SK-N-SH treated with all-trans-retinoic acid at 6 μM for 48 hours (cell line): ENCODE results near the gene IFRD2.

Source experiments
- CSDC2 ChIP-seq: fragments of 250-450 bp; sonication (Bioruptor Pico); IDR thresholded peaks from 2 replicates; pipeline ENCODE4 v1.5.0; 2020; ENCODE audit warnings: mild to moderate bottlenecking, moderate library complexity
- ESRRG ChIP-seq: fragments of 250-450 bp; sonication (Bioruptor Pico); IDR thresholded peaks from 2 replicates; pipeline ENCODE4 v1.6.1; 2021; ENCODE audit warnings: mild to moderate bottlenecking
- GLIS3 ChIP-seq: fragments of 250-450 bp; sonication (Bioruptor Pico); IDR thresholded peaks from 2 replicates; pipeline ENCODE4 v1.5.0; 2020; ENCODE audit warnings: mild to moderate bottlenecking, moderate library complexity
- PPARA ChIP-seq: fragments of 250-450 bp; sonication (Bioruptor Pico); IDR thresholded peaks from 2 replicates; pipeline ENCODE4 v1.5.0; 2020; ENCODE audit warnings: mild to moderate bottlenecking, borderline replicate concordance
- RARB ChIP-seq: fragments of 250-450 bp; sonication (Bioruptor Pico); IDR thresholded peaks from 2 replicates; pipeline ENCODE4 v1.8.0; 2021; ENCODE audit warnings: mild to moderate bottlenecking, moderate library complexity
- SNAI2 ChIP-seq: fragments of 250-450 bp; sonication (Bioruptor Pico); IDR thresholded peaks from 2 replicates; pipeline ENCODE4 v1.5.0; 2020; ENCODE audit warnings: mild to moderate bottlenecking, moderate library complexity
- TOX ChIP-seq: fragments of 250-450 bp; sonication (Bioruptor Pico); IDR thresholded peaks from 2 replicates; pipeline ENCODE4 v1.8.0; 2021; ENCODE audit warnings: mild to moderate bottlenecking, moderate library complexity, borderline replicate concordance
- ZFP30 ChIP-seq: fragments of 450-650 bp; formaldehyde crosslinking; IDR thresholded peaks from 2 replicates; pipeline ENCODE4 v1.5.0; 2022; ENCODE audit warnings: mild to moderate bottlenecking, moderate library complexity
- ZNF565 ChIP-seq: fragments of 450-650 bp; formaldehyde crosslinking; conservative IDR thresholded peaks from 2 replicates; pipeline ENCODE4 v1.5.0; 2020; ENCODE audit warnings: low read depth, mild to moderate bottlenecking, moderate library complexity
- TF ChIP-seq, protein P1 (sequence below): fragments of 250-450 bp; sonication (Bioruptor Pico); IDR thresholded peaks from 2 replicates; pipeline ENCODE4 v1.8.0; 2021; ENCODE audit warnings: low read depth, mild to moderate bottlenecking, moderate library complexity, borderline replicate concordance
- TF ChIP-seq, protein P2 (sequence below): fragments of 250-450 bp; sonication (Bioruptor Pico); IDR thresholded peaks from 2 replicates; pipeline ENCODE4 v1.5.1; 2021; ENCODE audit warnings: mild to moderate bottlenecking, moderate library complexity
- TF ChIP-seq, protein P3 (sequence below): fragments of 250-450 bp; sonication (Bioruptor Pico); IDR thresholded peaks from 2 replicates; pipeline ENCODE4 v1.8.0; 2020; ENCODE audit warnings: mild to moderate bottlenecking, moderate library complexity, borderline replicate concordance

DNA sequence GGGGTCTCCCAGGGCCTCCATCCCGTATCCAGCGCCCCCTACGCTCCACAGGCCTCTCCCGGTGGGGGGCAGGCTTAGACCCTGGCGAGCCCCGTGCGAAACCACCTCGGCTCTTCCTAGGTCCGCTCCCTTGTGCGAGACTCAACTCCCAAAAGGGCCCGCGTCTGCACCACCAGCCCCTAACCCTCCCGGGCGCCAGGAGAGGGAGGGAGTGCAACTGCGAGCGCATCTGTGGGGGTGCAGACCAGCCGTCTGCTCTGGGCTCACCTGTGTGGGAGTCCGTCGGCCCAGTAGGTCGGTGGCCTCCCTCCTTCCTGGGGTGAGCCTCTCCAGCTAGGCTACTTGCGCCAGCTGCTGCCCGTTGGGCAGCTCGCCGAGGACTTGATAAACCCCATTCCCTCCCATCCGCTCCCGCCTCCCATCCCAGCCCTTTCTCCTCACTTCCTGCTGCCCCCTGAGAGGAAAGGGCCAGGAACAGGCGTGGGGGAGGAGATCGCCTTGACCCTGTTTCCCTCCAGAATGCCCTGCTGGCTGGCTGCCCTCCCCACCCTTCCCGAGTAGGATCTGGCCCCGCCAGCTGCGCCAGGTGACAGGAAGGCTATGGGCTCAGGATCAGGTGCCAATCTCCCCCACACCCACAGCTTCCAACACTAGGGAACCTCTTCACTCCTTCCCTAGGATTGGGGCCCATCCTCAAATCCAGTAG is 30.3 kb upstream of the IFRD2 start, which contains the start of gene HYAL2:
- TF ChIP-seq CSDC2 (CRISPR knock-in tag) (no peak), ESRRG (no peak), GLIS3 (no peak), ZNF565 (CRISPR knock-in tag) (no peak), PPARA (CRISPR knock-in tag) (no peak), TOX (CRISPR knock-in tag) (no peak), RARB (CRISPR knock-in tag) (no peak), ZFP30 (CRISPR knock-in tag) (no peak), SNAI2 (CRISPR knock-in tag) (no peak)
- TF ChIP-seq, protein P1, sequence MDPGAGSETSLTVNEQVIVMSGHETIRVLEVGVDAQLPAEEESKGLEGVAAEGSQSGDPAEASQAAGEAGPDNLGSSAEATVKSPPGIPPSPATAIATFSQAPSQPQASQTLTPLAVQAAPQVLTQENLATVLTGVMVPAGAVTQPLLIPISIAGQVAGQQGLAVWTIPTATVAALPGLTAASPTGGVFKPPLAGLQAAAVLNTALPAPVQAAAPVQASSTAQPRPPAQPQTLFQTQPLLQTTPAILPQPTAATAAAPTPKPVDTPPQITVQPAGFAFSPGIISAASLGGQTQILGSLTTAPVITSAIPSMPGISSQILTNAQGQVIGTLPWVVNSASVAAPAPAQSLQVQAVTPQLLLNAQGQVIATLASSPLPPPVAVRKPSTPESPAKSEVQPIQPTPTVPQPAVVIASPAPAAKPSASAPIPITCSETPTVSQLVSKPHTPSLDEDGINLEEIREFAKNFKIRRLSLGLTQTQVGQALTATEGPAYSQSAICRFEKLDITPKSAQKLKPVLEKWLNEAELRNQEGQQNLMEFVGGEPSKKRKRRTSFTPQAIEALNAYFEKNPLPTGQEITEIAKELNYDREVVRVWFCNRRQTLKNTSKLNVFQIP (CRISPR knock-in tag) = no peak
- TF ChIP-seq, protein P2, sequence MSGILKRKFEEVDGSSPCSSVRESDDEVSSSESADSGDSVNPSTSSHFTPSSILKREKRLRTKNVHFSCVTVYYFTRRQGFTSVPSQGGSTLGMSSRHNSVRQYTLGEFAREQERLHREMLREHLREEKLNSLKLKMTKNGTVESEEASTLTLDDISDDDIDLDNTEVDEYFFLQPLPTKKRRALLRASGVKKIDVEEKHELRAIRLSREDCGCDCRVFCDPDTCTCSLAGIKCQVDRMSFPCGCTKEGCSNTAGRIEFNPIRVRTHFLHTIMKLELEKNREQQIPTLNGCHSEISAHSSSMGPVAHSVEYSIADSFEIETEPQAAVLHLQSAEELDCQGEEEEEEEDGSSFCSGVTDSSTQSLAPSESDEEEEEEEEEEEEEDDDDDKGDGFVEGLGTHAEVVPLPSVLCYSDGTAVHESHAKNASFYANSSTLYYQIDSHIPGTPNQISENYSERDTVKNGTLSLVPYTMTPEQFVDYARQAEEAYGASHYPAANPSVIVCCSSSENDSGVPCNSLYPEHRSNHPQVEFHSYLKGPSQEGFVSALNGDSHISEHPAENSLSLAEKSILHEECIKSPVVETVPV (CRISPR knock-in tag) = no peak
- TF ChIP-seq, protein P3, sequence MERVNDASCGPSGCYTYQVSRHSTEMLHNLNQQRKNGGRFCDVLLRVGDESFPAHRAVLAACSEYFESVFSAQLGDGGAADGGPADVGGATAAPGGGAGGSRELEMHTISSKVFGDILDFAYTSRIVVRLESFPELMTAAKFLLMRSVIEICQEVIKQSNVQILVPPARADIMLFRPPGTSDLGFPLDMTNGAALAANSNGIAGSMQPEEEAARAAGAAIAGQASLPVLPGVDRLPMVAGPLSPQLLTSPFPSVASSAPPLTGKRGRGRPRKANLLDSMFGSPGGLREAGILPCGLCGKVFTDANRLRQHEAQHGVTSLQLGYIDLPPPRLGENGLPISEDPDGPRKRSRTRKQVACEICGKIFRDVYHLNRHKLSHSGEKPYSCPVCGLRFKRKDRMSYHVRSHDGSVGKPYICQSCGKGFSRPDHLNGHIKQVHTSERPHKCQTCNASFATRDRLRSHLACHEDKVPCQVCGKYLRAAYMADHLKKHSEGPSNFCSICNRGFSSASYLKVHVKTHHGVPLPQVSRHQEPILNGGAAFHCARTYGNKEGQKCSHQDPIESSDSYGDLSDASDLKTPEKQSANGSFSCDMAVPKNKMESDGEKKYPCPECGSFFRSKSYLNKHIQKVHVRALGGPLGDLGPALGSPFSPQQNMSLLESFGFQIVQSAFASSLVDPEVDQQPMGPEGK (CRISPR knock-in tag) = no peak
